Measurements from ENCODE around the gene SNRNP35.
A peak's percentile ranks its signal among the peaks of the same experiment; 100 is the strongest.

Gene SNRNP35

GRCh38 chr12:123435636-123436016, 22.3 kb upstream of the SNRNP35 start:
- TF ChIP-seq ZBTB7A (IDR thresholded peaks at IDR 0.05; ENCODE audit: low read depth) = no peak
- TF ChIP-seq CEBPB (IDR thresholded peaks at IDR 0.05) = no peak
- TF ChIP-seq TEAD4 (IDR thresholded peaks at IDR 0.05) = no peak
- no peak for TF ChIP-seq EP300 (IDR thresholded peaks at IDR 0.05; ENCODE audit: borderline replicate concordance)
- TF ChIP-seq EGR1 (IDR thresholded peaks at IDR 0.05) = no peak
- TF ChIP-seq USF1 (IDR thresholded peaks at IDR 0.05) = no peak
- TF ChIP-seq FOXM1 (IDR thresholded peaks at IDR 0.05; ENCODE audit: borderline replicate concordance, low read depth) = no peak

DNA sequence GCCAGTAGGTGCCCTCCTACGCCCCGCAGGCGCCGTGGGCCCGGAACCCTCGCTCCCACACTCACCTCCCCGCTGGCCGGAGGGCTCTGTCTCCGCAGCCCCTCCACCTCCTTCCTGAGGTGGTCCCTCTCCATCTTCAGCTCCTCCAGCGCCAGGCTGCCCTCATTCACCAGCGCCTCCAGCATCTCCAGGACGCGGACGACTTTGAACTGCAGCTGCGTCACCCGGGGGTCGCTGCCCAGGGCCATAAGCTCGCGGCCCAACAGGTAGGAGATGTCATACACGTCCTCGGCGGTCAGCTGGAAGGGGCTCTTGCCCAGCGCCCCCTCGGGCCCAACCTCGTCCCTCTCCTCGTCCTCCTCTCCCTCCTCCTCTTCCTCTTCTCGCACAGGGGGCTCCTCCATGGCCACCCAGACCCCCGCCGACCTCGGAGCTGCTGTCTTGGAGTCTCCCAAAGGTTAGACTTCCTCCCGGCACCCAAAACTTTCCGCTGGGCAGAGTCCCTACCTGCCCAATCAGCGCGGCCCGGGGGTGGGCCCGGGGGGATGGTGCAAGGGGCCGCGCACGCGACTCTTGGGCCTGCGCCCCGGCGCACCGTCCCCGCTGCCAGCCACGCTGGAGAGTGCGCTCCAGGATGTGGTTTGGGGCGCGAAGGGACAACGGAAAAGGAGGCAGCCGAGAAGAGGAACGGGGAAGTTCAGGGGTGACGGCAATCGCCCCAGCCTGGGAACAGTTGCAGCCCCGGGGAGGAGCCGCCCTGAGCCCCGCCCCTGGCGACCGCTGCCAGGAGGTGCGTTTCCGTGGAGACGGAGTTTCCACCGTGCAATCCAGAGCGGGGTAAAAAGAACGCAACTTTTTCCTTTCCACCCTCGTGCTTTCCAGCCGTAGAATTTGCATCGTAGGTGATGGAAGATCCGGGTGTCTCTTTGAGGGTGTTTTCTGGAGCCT, 21.6 kb upstream of the SNRNP35 start, which contains the start of gene RILPL2:
Gene RILPL2, minus strand, starts transcription at position 668 of the 948 bp plus-strand sequence. Its CDS starts 264 bp downstream, at position 404.
- TF ChIP-seq EGR1 (IDR thresholded peaks at IDR 0.05) = peak; percentile 25; the same call in 1 of the 2 replicates
- TF ChIP-seq TCF12 (IDR thresholded peaks at IDR 0.05; ENCODE audit: low read depth) = no peak
- no peak for TF ChIP-seq REST (IDR thresholded peaks at IDR 0.05; ENCODE audit: low read depth)
- TF ChIP-seq USF1 (IDR thresholded peaks at IDR 0.05) = 0 out of 2 replicates have a peak, but pooled peaks have one; percentile 10
- peak; percentile 74 for TF ChIP-seq TAF1 (IDR thresholded peaks at IDR 0.05; ENCODE audit: low read depth)
- TF ChIP-seq TEAD4 (IDR thresholded peaks at IDR 0.05) = no peak; the same call in 1 of the 2 replicates
- no peak for TF ChIP-seq CREB1 (IDR thresholded peaks at IDR 0.05; ENCODE audit: low read depth)
- peak; percentile 21; the same call in 1 of the 2 replicates for TF ChIP-seq EP300 (IDR thresholded peaks at IDR 0.05; ENCODE audit: borderline replicate concordance)
- peak; percentile 90 for TF ChIP-seq MAX (IDR thresholded peaks at IDR 0.05)
- TF ChIP-seq FOXM1 (IDR thresholded peaks at IDR 0.05; ENCODE audit: borderline replicate concordance, low read depth) = no peak
- peak; percentile 21; the same call in 1 of the 2 replicates for TF ChIP-seq CEBPB (IDR thresholded peaks at IDR 0.05)
- TF ChIP-seq ZBTB7A (IDR thresholded peaks at IDR 0.05; ENCODE audit: low read depth) = peak; percentile 95
- no peak for TF ChIP-seq YY1 (IDR thresholded peaks at IDR 0.05; ENCODE audit: low read depth)
- TF ChIP-seq NFIC (IDR thresholded peaks at IDR 0.05) = peak; percentile 38
- no peak for TF ChIP-seq RAD21 (IDR thresholded peaks at IDR 0.05; ENCODE audit: low read depth)

- TF ChIP-seq TEAD4 (IDR thresholded peaks at IDR 0.05) (no peak), RAD21 (IDR thresholded peaks at IDR 0.05; ENCODE audit: low read depth) (no peak), CEBPB (IDR thresholded peaks at IDR 0.05) (no peak), TCF12 (IDR thresholded peaks at IDR 0.05; ENCODE audit: low read depth) (no peak), TAF1 (IDR thresholded peaks at IDR 0.05; ENCODE audit: low read depth) (no peak), CREB1 (IDR thresholded peaks at IDR 0.05; ENCODE audit: low read depth) (no peak), EGR1 (IDR thresholded peaks at IDR 0.05) (no peak)
Observed at GRCh38 chr12:123441523-123442164, 16.3 kb upstream of the SNRNP35 start.

- TF ChIP-seq TEAD4 (IDR thresholded peaks at IDR 0.05) = no peak
- no peak for TF ChIP-seq CEBPB (IDR thresholded peaks at IDR 0.05)
- no peak for TF ChIP-seq FOXM1 (IDR thresholded peaks at IDR 0.05; ENCODE audit: borderline replicate concordance, low read depth)
- no peak for TF ChIP-seq TCF12 (IDR thresholded peaks at IDR 0.05; ENCODE audit: low read depth)
- no peak for TF ChIP-seq EGR1 (IDR thresholded peaks at IDR 0.05)
- no peak for TF ChIP-seq ZBTB7A (IDR thresholded peaks at IDR 0.05; ENCODE audit: low read depth)
- TF ChIP-seq EP300 (IDR thresholded peaks at IDR 0.05; ENCODE audit: borderline replicate concordance) = no peak
- TF ChIP-seq CREB1 (IDR thresholded peaks at IDR 0.05; ENCODE audit: low read depth) = no peak
- TF ChIP-seq REST (IDR thresholded peaks at IDR 0.05; ENCODE audit: low read depth) = no peak
Observed at GRCh38 chr12:123442774-123443173, 15.2 kb upstream of the SNRNP35 start.
